ENCODE data around the gene JMJD1C. TPM values are rescaled to one million over a fixed set of nuclear protein-coding genes. Genes with fewer than 3 reads are reported as not detected.
"Not testable (repeated sequence)": the region's sequence is repeated elsewhere in the genome, so short reads cannot be mapped to it uniquely, and the experiment has no call there.

JMJD1C gene
- total RNA-seq, 1 donor from 2014 or later: 61.4 TPM

- intact Hi-C loops (cut with micrococcal nuclease): no loop called here
Observed at GRCh38 chr10:63366933-63367332, 98.8 kb downstream of the JMJD1C start.

- intact Hi-C loops (cut with micrococcal nuclease): no loop called here
Observed at GRCh38 chr10:63365976-63366765, 99.6 kb downstream of the JMJD1C start.

- intact Hi-C loops (cut with micrococcal nuclease): no loop called here
Observed at GRCh38 chr10:63364918-63365317, 100.9 kb downstream of the JMJD1C start.

GRCh38 chr10:63363951-63364350, 101.8 kb downstream of the JMJD1C start:
- intact Hi-C loops (cut with micrococcal nuclease): no loop called here

- intact Hi-C loops (cut with micrococcal nuclease): loop anchor here (1.0 kb wide), 1 partner anchor 182 kb away; no protein-coding TSS in a partner anchor
Observed at GRCh38 chr10:63355682-63356081, 110.1 kb downstream of the JMJD1C start.

GRCh38 chr10:63352976-63353375, 112.8 kb downstream of the JMJD1C start:
- intact Hi-C loops (cut with micrococcal nuclease): no loop called here

GRCh38 chr10:63348245-63348850, 117.4 kb downstream of the JMJD1C start:
- intact Hi-C loops (cut with micrococcal nuclease): no loop called here

- intact Hi-C loops (cut with micrococcal nuclease): no loop called here
Observed at GRCh38 chr10:63346015-63346441, 119.7 kb downstream of the JMJD1C start.

- intact Hi-C loops (cut with micrococcal nuclease): no loop called here
Observed at GRCh38 chr10:63344269-63344668, 121.5 kb downstream of the JMJD1C start.

GRCh38 chr10:63343476-63343875, 122.3 kb downstream of the JMJD1C start:
- intact Hi-C loops (cut with micrococcal nuclease): no loop called here

GRCh38 chr10:63339640-63340039, 126.1 kb downstream of the JMJD1C start:
- intact Hi-C loops (cut with micrococcal nuclease): not testable (repeated sequence)

- intact Hi-C loops (cut with micrococcal nuclease): no loop called here
Observed at GRCh38 chr10:63337455-63338251, 128.1 kb downstream of the JMJD1C start.

- intact Hi-C loops (cut with micrococcal nuclease): no loop called here
Observed at GRCh38 chr10:63331586-63331985, 134.2 kb downstream of the JMJD1C start.

- intact Hi-C loops (cut with micrococcal nuclease): no loop called here
Observed at GRCh38 chr10:63324495-63324854, 141.3 kb downstream of the JMJD1C start.

GRCh38 chr10:63323701-63324494, 141.9 kb downstream of the JMJD1C start:
- intact Hi-C loops (cut with micrococcal nuclease): no loop called here

GRCh38 chr10:63320683-63321082, 145.1 kb downstream of the JMJD1C start:
- intact Hi-C loops (cut with micrococcal nuclease): no loop called here

GRCh38 chr10:63319231-63319630, 146.5 kb downstream of the JMJD1C start:
- intact Hi-C loops (cut with micrococcal nuclease): no loop called here

GRCh38 chr10:63318491-63318890, 147.3 kb downstream of the JMJD1C start:
- intact Hi-C loops (cut with micrococcal nuclease): no loop called here

GRCh38 chr10:63314020-63314419, 151.8 kb downstream of the JMJD1C start:
- intact Hi-C loops (cut with micrococcal nuclease): no loop called here

GRCh38 chr10:63313066-63313717, 152.6 kb downstream of the JMJD1C start:
- intact Hi-C loops (cut with micrococcal nuclease): no loop called here

GRCh38 chr10:63308628-63309027, 157.1 kb downstream of the JMJD1C start:
- intact Hi-C loops (cut with micrococcal nuclease): no loop called here

All from T-helper 1 cell treated with Interleukin-12 subunit alpha and Interleukin-12 subunit beta and Interleukin-4 antibody, amounts not matched to agents 30 ng/mL and 1 ng/mL, for 36 hours (primary cell).